Activated CD4-positive, alpha-beta T cell treated with anti-CD3 and anti-CD28 coated beads, Interleukin-2, amount 50 U/mL, for 48 hours (primary cell): ENCODE data around the gene CFAP65.

Source experiments
- DNase-seq, 2 experiments: peaks; one replicate each; pipeline ENCODE4 v3.0.0-alpha.2; 2020

The CFAP65 gene

DNA sequence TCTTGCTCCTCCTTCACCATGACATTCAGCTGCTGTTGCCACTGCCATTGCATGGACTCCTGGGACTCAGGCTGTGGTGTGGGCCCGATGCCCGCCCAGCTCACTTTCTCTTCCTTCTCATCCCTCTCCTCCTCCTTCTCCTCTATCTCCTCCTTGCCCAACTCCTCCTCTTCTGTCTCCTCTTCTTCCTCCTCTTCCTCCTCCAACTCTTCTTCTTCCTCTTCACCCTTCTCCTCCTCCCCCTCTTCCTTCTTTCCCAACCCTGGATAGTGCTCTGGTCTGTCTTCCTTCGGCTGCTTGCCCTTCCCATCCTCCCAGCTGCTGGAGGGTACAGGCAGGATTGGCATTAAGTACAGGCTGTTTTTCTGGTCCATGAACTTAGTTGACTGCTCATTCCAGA lies 37.3 kb downstream of the CFAP65 start:
- DNase-seq, result no peak

DNA sequence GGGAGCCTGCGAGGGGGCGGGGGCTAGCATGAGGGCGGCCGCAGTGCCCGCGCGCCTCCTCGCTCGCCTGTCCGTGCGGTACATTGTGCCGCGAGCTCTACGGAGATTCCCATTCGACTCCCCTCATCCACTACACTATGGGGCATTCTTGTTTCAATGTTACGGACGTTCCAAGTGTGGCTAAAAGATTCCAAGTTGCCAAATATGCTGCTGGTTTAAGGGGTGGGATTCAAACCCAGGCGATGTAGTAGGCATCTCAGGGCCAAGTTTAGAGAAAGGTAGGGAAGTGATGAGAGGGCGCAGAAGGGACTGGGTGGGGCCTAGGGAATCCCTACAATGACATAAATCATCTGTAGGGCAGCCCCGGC lies 38.1 kb downstream of the CFAP65 start:
- no peak for DNase-seq

DNA sequence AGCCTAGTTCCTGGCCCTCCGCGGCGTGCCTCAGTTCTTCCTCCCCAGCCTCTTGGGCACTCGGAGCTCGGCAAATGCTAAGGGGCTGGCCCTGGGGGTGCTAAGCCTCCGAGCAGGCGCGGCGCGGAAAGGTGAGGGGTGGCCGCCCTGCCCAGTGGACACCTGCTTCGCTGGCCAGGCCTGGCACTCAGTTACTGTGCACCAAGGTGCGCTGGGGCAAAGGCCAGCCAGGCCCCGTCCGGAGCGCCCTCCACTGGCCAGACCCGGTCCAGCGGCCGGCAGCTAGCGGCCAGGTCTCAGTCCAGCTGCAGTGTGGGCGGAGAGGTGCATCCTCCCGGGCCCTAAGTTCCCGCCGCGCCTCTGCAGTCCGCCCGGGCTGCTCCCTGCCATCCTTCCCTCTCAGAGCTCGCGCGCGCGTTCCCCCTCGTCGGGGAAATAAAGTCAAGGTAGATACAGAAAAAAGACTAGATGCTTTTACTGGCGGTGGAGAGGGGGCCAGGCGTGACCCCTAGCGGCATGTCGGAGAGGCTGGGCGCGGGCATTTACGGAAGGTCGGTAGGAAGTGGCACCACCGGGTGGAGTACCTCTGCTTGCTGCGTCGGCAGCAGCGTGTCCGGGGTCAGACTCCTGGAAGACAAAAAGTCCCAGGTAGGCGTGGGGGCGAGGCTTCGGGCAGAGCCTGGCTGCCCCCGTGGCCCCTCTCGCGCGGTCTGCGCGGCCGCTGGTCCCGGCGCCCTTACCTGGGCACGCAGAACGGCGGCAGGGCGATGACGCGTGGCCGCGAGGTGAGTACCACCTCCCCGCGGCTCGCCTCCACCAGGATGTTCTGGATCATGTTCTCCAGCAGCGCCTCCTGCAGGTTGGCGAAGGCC lies 38.7 kb downstream of the CFAP65 start:
- peak; percentile 70 to 75 for DNase-seq

DNA sequence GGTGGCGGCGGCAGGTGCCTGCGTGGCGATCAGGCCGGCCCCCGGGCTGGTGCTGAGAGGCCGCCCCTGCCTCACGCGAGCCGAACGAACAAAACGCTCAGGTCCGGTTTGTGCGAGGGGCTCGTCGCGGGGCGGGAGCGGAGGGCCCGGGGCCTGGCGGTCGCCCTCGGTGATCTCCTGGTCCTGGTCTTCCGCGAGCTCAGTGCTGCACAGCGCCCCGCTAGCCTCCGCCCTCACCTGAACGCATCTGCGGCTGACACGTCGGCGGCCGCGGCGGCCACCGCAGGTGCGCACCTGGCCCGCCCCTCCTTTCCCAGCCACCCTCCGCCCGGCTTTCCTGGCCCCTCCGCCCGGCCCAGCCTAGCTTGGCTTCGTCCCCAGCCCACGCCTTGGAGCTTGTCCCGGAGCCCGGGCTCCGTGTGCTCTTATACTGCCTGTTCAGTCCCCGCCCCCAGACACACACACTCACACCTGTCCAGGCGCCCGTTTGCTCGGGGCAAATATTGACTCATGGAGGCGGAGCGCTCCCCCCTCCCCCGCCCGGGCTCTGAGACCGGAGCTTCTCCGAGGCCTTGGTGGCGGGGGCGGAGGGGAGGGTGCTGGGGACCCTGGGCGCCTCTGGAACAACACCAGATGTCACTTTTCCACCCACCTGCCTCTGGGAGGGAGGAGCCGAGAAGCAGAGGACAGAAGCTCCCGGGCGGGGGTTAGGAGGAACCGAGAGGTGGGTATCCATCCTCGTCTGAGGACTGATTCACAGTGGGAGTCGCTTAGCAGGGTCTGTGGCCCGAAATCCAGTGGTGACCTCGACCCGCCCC lies 39.5 kb downstream of the CFAP65 start:
- DNase-seq, result peak; percentile 52 to 64

DNA sequence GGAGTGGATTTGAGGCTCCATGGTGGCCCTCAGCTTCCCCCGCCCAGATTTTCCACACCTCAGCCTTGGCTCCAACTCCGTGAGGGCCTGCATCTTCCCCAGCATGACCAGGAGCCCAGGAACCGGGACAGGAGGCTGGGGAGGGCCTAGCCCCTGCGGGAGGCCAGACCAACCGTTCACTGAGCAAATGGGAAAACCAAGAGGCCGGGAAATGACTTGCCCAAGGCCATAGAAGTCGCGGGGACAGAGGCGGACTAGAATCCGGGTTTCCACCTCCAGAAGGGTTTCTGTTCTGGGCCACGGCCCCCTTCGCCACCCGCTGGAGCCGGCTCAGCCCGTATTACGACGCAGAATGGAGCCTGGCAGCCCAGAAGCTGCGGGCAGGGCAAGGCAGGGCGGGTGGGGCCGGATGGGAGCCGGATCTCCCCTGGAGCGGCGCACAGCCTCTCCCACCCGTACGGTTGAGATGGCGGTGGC lies 40.2 kb downstream of the CFAP65 start:
- no peak for DNase-seq

DNA sequence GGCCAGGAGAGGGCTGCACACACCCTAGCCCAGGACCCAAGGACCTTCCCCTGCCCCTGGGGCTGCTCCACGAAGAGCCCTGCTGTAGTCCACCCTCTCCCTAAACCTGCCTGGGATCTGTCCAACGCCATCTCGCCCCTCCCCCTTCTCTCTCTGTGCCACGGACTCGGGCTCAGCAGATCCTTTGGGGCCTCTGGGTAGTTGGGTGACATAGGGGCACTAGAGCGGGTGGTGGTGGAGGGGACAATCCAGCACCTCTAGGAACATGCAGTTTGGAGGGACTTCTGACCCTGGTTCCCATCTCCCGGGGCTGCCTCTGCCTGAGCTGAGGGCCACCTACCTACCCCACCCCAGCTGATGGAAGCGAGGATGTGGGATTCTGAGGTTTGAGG lies 40.8 kb downstream of the CFAP65 start:
- no peak for DNase-seq

DNA sequence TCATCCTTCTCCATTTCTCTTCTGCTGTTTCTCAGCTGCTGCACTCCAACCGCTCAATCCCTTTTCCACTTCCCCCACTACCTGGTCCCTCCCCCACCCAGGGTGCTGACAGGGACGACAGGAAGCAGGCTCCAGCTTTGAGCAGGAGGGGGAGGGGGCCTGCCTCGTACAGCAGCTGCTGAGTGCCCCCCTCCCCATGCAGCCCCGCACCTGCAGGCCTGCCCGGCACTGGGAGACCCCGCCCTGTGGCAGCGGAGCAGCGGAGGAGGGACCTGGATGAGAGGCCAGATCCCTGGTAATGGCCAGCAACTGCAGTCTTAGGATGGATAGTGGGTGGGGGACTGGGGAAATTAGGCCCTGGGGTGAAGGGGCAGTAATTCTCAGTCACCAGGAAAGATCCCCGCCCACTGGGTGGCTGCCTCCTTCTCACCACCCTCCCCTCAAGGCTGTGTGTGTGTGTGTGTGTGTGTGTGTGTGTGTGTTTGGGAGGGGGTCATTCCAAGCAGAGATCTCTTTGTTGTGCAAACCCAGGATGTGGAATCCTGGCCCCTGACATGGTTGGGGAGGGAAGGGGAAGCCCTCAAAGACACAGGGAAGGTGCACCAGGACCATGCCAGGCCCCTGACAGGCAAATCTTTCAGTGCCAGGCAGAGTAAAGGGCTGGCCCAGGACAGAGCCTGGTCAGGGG lies 41.3 kb downstream of the CFAP65 start:
- no peak for DNase-seq

DNA sequence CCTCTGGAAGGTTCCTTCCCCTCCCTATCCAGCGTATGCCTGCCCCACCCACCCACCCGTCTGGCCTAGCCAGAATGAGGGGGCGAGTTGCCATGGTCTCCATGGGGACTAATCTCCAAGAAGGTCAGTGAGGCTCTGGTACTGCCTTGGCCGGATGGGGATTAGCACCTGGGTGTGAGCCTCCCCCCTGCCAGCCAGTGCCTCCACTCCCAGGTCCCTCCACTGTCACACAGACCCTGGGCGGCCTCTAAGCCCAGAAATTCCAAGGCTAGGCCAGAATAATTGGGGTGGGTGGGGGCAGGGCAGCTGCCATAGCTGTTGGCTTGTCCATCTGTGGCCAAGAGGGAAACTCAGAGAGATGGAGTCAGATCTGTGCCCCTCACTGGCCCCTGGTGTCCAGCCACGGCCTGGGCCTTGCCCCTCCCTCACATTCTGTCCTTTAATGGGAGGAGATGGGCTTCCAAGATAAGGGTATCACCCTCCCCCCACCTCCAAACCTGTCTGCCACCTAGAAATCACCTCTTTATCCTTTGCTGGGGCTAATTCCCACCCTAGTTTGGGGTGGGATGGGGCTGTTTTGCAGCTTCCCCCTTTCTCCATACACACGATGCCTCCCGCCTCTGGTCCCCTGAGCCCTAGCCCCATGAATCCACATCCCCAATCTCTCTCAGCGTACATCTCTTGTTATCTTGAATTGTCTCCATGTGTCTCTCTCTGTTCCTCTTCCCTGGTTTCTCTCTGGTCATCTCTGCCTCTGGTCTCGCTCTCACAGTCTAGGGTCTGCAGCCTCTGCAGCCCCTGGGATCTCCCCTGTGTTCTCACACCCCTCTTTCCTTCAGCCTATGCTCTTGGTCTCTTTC lies 42.1 kb downstream of the CFAP65 start:
- DNase-seq, result no peak

DNA sequence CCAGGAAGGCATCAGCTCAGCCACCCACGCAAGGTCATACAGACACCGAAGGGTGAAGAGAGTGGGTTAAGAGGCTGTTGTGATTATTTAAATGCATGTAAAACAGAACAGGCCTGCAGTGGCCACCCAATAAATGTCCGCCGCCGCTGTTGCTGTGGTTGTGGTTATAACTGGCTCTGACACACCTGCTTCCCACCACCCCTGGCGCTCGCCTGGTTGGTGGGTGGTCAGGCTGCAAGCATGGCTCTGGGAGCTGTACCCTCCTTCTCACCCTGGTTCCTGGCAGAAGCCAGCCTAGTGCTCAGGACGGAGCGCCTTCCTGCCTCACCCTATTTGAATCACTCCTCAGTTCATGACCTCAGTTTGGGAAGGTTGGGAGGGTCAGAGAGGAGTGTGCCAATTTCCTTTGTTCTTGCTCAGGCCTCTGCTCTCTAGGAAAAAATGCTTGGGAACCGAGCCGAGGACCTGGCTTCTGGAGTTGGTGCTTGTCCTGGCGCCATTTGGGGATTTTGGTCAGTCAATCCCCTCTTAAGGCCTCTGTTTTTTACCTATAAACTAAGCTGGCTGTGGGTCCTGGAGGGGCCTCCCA lies 42.8 kb downstream of the CFAP65 start:
- DNase-seq, result no peak

DNA sequence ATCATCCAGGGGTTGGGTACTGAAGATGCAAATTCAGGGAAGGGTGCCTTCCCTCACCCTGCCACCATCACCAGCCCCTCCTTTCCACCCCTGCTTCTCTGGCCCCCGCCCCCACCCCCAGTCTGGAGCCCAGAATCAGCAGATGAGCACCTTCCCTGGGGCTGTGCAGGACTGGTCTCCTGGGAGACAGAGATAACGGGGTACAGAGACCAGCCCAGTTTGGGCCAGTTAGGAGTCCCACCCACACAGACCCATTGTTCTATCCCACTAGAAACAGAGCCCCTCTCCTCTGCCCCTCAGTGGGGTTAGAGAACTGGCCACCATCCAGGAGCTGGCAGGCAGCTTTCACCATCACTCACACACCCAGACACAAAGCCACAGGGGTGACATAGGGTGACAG lies 43.6 kb downstream of the CFAP65 start:
- no peak for DNase-seq

DNA sequence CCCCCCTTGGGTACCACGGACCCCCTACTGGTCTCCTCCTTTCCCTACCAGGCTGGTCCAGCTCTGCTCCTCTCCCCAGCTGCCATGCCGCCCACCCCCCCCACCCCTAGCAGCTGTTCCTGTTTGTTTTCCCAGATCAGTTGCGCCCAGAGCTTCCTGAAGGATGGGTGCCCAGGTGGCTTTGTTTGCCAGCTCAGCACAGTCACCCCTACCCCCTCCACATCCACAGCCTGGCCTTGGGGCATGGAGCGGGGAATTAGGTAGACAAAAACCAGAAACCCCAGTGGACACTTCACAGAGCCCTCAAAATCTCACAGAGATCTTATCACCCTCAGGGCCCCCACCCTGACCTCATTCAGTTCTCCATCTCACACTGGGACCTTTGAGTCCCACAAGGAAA lies 44.4 kb downstream of the CFAP65 start:
- DNase-seq, result no peak

DNA sequence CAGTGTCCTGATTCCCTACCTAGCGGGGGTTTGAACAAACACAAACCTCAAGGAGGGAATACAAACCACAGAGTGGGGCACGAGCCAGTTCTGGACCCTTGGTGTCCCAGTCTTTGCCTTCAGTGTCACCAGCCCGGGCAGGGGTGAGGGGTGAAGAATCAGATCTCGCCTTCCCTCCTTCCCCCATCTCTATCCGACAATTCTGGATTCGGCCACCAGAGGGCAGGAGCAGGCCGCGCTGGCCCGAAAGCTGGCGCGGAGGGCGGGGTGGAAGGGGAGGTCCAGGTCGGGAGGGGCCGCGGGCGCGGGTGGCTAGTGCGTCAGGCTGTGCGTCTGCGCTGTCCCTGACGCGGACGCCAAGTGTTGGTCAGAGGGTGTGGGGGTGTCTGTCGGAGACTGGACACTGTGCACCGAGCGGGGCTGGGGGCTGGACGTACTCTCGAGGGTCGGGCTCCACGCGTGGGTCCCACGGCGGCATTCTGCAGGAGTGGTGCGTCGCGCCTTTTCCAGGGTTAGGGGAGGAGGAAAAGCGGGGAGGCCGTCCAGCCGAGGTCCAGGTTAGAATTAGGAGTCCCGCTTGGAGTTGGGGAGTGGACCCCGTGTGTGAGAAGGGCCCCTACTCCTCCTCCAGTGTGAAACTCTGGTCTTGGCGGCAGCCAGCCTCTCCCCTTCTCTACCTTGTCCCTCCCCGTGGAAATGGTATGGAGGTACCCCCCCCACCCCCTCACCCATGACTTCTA lies 45.2 kb downstream of the CFAP65 start:
- DNase-seq, result peak; percentile 90 to 91

DNA sequence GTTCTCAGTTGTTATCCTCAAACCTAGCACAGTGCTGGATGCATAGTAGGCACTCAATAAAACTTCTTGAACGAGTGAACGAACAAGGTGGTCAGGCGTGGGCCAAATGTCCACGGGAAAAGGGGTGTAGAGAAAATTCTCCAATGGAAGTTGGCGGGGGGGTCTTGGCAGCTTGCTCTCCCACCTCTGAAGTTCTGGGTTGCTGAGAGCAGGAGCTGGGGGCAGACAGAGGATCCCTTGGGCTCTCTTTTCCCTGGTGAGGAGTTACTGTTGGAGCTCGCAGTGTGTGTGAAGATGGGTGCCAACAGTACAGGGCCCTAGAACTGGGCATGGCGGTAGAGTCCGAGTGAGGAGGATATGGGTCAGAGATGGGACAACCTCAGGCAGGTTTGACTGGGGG lies 45.8 kb downstream of the CFAP65 start:
- DNase-seq, result no peak

DNA sequence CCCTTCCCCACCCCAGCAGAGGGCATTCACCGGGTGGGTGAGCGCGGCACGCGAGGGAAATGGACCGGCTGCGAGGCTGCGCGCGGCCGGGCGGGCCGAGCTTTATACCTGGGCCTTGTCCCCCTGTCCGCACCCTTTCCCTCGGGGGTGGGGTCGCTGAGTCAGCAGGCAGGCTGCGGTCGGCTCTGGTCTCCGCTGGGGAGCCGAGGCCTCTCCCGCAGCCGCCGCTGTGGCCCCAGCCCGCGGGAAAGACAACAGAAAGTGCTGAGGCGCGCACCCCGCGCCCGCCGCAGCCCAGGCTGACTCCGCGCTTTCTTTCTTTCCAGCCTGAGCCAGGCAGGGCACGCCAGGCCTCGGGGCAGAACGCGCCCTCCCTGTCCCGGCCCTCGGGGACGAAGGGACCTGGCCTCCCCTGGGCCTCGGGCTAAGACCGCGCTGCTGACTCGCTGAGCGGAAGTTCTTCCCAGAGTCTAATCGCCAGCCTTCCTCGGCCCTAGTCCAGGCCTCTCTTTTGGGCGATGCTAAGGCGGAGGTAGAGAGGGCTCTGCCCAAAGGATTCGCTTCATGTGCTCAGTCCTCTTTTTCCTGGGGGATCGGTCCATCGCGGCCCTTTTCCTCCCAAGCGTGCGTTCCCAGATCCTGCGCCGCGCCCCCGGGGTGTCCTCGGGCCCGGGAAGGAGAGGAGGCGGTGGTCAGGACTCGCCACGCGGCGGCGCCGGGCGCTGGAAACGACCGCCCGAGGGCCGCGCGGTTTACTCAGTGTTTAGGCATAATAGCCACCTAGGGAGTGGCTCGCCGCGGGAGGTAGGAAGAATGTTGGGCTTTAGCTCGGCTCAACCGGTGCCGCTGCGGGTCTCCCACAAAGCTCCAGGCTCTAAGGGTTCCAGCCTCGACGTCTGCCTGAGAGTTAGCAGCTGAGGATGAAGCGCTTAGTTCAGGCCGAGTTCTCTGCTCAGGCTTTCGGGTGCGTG lies 47.7 kb downstream of the CFAP65 start, which contains the start of gene CRYBA2:
CRYBA2 (minus strand) TSS at position 78 of the 971 bp plus-strand sequence. CDS start 246 bp downstream, outside the sequence.
- DNase-seq, result peak; percentile 24 to 27

DNA sequence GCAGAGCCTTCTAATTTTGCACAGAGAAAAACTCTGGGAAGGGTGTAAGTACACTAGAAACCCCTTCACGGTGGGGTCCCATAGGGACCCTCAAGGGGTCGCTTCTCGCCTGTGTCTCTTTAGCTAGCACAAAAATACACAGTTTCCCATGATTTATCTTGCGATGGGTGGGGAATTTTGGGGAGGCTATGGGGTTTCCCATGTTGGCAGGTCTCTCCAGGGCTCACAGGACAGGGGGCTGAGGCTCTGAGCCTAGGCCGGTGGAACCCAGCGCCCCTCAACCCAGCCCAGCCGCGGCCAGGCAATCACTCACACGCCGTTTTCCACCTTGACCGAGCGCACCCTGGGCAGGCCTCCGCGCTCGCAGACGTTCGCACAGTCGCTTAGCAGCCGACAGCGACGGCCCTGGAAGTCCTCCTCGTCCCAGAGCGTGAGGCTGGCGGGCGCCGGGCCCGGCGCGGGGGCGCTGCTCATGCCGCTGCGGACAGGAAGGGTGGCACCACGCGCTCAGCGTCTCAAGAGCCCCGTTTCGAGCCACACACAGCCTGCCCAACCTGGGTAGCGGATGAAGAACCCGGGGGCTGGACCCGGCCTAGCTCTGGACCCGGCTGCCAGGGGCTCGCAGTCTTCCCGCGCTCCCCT lies 48.5 kb downstream of the CFAP65 start:
- no peak for DNase-seq

DNA sequence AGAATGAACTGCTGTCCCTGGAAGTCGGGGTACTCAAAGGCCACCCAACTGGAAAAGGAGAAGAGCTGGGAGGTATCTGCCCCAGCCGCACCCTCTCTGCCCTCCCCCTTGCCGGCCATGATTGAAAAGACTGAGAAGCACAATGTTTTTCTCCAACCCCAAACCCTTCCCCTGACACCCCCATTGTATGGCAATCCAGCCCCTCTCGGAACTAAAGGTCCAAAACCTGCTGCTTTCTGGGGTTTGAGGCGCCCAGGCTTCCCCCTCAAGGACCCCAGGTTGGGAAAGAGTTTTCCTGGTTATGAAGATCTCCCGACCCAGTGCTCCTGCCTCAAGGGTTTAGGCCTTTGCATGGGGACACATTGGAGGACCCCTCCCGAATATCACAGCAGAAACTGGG lies 49.1 kb downstream of the CFAP65 start:
- no peak for DNase-seq

DNA sequence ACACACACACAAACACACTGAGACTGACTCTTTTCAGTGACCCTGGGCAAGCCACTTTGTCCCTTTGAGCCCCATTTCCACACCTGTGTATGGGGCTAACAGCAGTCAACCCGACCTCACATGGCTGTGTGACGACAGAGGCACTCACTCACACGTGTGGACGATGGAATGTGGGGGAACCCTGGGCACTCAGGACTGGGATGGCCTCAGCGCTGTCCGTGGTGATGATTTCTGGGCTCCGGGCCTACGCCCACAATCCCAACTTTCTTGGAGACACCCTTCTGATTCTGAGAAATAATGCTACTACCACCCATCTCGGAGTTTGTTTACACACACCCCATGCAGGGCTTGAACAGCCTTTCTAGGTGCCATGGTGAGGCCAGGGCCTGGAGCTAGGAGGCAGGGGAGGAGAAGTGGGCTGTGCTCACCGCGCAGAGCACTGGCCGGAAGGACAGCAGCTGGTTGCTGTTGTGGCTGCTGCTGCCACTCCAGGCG lies 49.6 kb downstream of the CFAP65 start:
- DNase-seq, result no peak

DNA sequence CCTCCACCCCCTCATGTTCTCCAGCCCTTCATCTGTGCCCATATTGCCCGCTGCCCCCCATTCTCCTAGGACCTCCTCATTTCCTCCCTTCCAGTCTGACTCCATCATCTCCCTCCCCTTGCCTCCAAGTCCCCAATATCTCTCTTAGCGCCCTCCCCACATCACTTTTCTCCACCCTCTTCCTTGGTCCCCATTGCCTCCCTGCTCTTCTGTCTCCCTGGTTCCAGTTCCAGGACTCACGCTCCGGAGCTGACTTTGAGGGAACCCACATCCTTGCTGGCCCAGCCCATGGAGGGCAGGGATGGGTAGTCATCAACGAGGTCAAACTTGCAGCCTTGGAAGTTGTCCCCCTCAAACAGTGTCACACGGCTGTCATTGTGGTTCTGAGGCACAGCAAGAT lies 50.7 kb downstream of the CFAP65 start:
- DNase-seq, result no peak

DNA sequence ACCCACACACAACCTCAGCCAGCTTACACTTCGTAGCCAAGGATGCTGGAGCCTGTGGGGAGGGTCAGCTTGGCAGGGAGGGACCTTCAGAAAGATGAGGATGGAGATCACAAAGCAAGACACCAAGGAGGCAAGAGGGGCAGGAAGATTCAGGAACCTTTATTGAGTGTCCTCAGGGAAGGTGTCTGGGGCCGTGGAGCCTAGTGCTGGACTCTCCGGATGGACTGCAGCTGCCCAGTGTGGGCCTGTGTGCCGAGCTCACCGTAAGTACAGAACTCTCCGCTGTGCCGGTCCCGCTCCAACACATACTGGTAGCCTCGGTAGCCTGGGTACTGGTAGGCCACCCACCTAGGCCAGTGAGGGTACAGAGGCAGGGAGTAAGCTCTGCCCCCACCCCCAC lies 51.3 kb downstream of the CFAP65 start:
- DNase-seq, result no peak
